Glutamatergic neuron (in vitro differentiated cells): ENCODE data around the gene TBC1D19. TPM values are rescaled to one million over a fixed set of nuclear protein-coding genes. Genes with fewer than 3 reads are reported as not detected.

Source experiments
- DNase-seq: peaks from one replicate; pipeline ENCODE4 v3.0.0; 2022
- H3K27ac Mint-ChIP-seq: one replicate; pipeline ENCODE4 v1.8.0; 2020; ENCODE audit warnings: mild to moderate bottlenecking, mixed read lengths, inconsistent platforms; ENCODE audit not compliant: unreplicated experiment
- H3K27me3 Mint-ChIP-seq: one replicate; pipeline ENCODE4 v1.8.0; 2020; ENCODE audit warnings: mild to moderate bottlenecking, moderate library complexity, mixed read lengths, inconsistent platforms; ENCODE audit not compliant: unreplicated experiment
- H3K36me3 Mint-ChIP-seq: one replicate; pipeline ENCODE4 v1.8.0; 2020; ENCODE audit warnings: mild to moderate bottlenecking, mixed read lengths, inconsistent platforms; ENCODE audit not compliant: unreplicated experiment
- H3K4me1 Mint-ChIP-seq: one replicate; pipeline ENCODE4 v1.8.0; 2020; ENCODE audit warnings: mild to moderate bottlenecking, low read depth, mixed read lengths, inconsistent platforms; ENCODE audit not compliant: unreplicated experiment
- H3K4me3 Mint-ChIP-seq: one replicate; pipeline ENCODE4 v1.8.0; 2020; ENCODE audit warnings: mild to moderate bottlenecking, mixed read lengths, inconsistent platforms; ENCODE audit not compliant: unreplicated experiment
- H3K9me3 Mint-ChIP-seq: one replicate; pipeline ENCODE4 v1.8.0; 2020; ENCODE audit warnings: mild to moderate bottlenecking, moderate library complexity, mixed read lengths, inconsistent platforms; ENCODE audit not compliant: unreplicated experiment
- total RNA-seq: library from RNA; stranded (reverse); fragmentation: NEBNext Ultra II Directional; extraction: Animal tissue kit (Norgen Biotek cat#: 25700); gene quantifications from one replicate; pipeline ENCODE4 v1.2.1, GENCODE V29; 2021; ENCODE audit not compliant: unreplicated experiment
- TF ChIP-seq, protein P1 (sequence below): fragments of 200-600 bp; sonication (generic); IDR thresholded peaks from one replicate; pipeline ENCODE4 v1.5.0; 2021; ENCODE audit not compliant: partially characterized antibody, unreplicated experiment

The TBC1D19 gene
- total RNA-seq, 1 donor from 2014 or later: 21.2 TPM

- TF ChIP-seq, protein P1, sequence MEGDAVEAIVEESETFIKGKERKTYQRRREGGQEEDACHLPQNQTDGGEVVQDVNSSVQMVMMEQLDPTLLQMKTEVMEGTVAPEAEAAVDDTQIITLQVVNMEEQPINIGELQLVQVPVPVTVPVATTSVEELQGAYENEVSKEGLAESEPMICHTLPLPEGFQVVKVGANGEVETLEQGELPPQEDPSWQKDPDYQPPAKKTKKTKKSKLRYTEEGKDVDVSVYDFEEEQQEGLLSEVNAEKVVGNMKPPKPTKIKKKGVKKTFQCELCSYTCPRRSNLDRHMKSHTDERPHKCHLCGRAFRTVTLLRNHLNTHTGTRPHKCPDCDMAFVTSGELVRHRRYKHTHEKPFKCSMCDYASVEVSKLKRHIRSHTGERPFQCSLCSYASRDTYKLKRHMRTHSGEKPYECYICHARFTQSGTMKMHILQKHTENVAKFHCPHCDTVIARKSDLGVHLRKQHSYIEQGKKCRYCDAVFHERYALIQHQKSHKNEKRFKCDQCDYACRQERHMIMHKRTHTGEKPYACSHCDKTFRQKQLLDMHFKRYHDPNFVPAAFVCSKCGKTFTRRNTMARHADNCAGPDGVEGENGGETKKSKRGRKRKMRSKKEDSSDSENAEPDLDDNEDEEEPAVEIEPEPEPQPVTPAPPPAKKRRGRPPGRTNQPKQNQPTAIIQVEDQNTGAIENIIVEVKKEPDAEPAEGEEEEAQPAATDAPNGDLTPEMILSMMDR: no peak
- Mint-ChIP-seq H3K9me3 (no peaks in the 10 kb centered on the region), H3K27ac (no peak overlapping the region), H3K4me1 (peaks cover 7% of the 10 kb centered on the region), H3K4me3 (no peak overlapping the region), H3K36me3 (no peaks in the 10 kb centered on the region), H3K27me3 (peaks cover 6% of the 10 kb centered on the region)
- DNase-seq: no peak
Measured at GRCh38 chr4:26766141-26766540, 182.3 kb downstream of the TBC1D19 start.

- DNase-seq: peak; percentile 39
- peak overlapping the region; percentile 32 for H3K4me3 Mint-ChIP-seq
- peaks cover 10% of the 10 kb centered on the region for H3K36me3 Mint-ChIP-seq
- H3K4me1 Mint-ChIP-seq: peaks cover 12% of the 10 kb centered on the region
- TF ChIP-seq, protein P1: no peak
- H3K27me3 Mint-ChIP-seq: peaks cover 5% of the 10 kb centered on the region
- H3K9me3 Mint-ChIP-seq: peaks cover 5% of the 10 kb centered on the region
- H3K27ac Mint-ChIP-seq: peak overlapping the region; percentile 90
Measured at GRCh38 chr4:26772096-26772873, 188.4 kb downstream of the TBC1D19 start.

DNA sequence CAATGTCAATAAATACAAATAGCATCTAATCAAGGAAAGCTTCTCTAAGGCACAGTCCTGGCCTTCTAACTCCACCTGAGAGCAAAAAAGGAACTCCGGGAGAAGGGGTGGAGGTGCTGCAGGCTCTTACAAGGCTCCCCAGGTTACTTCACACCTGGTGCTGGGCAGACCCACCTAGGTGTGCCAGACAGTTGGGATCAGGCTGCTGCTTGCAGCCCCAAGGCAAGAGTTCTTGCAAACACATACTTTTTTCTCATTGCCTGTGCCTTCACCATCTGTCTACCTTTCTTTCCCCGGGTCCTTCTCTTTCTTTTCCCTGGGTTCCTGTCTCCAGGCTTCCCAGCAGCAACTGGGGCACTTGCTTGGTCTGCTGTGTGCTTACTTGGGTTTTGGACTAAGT lies 195.3 kb downstream of the TBC1D19 start:
- peaks cover 3% of the 10 kb centered on the region for H3K36me3 Mint-ChIP-seq
- H3K27ac Mint-ChIP-seq: no peak overlapping the region
- TF ChIP-seq, protein P1: no peak
- peaks cover 2% of the 10 kb centered on the region for H3K9me3 Mint-ChIP-seq
- no peaks in the 10 kb centered on the region for H3K27me3 Mint-ChIP-seq
- H3K4me3 Mint-ChIP-seq: no peak overlapping the region
- H3K4me1 Mint-ChIP-seq: no peaks in the 10 kb centered on the region
- DNase-seq: no peak

GRCh38 chr4:26779674-26780073 lies 195.8 kb downstream of the TBC1D19 start:
- Mint-ChIP-seq H3K27ac (no peak overlapping the region), H3K36me3 (no peaks in the 10 kb centered on the region), H3K4me1 (no peaks in the 10 kb centered on the region), H3K4me3 (no peak overlapping the region), H3K27me3 (no peaks in the 10 kb centered on the region), H3K9me3 (peaks cover 2% of the 10 kb centered on the region)
- DNase-seq: no peak
- TF ChIP-seq, protein P1: no peak

- no peaks in the 10 kb centered on the region for H3K27me3 Mint-ChIP-seq
- no peaks in the 10 kb centered on the region for H3K36me3 Mint-ChIP-seq
- no peak overlapping the region for H3K27ac Mint-ChIP-seq
- H3K4me1 Mint-ChIP-seq: no peaks in the 10 kb centered on the region
- TF ChIP-seq, protein P1: no peak
- H3K9me3 Mint-ChIP-seq: no peaks in the 10 kb centered on the region
- DNase-seq: no peak
- no peak overlapping the region for H3K4me3 Mint-ChIP-seq
Measured at GRCh38 chr4:26780539-26780938, 196.7 kb downstream of the TBC1D19 start.
